ENCODE measurements around the gene CDK9. TPM values are rescaled to one million over a fixed set of nuclear protein-coding genes. Genes with fewer than 3 reads are reported as not detected.

CDK9 gene
- total RNA-seq, 3 donors from 2014 or later = 60.0 to 70.4 (median 63.9) TPM

- Histone ChIP-seq H3K4me1 (no peaks in the 10 kb centered on the region), H3K9me3 (no peaks in the 10 kb centered on the region), H3K4me3 (peak overlapping the region in 1 of 3 donors; percentile 37), H3K27ac (peak overlapping the region in 1 of 2 donors; percentile 84), H3K36me3 (no peaks in the 10 kb centered on the region), H3K27me3 (no peaks in the 10 kb centered on the region)
- TF ChIP-seq POLR2A (IDR thresholded peaks at IDR 0.05) (no peak), CTCF (IDR thresholded peaks at IDR 0.05) (no peak), POLR2AphosphoS5 (IDR thresholded peaks at IDR 0.05) (no peak)
- intact Hi-C loops (cut with DNase I; ENCODE audit: low total_unique reads) = no loop called here
- DNase-seq (ENCODE audit: low spot score in 2 of 2) = no peak
Observed at GRCh38 chr9:127761491-127761956, 24.3 kb upstream of the CDK9 start.

DNA sequence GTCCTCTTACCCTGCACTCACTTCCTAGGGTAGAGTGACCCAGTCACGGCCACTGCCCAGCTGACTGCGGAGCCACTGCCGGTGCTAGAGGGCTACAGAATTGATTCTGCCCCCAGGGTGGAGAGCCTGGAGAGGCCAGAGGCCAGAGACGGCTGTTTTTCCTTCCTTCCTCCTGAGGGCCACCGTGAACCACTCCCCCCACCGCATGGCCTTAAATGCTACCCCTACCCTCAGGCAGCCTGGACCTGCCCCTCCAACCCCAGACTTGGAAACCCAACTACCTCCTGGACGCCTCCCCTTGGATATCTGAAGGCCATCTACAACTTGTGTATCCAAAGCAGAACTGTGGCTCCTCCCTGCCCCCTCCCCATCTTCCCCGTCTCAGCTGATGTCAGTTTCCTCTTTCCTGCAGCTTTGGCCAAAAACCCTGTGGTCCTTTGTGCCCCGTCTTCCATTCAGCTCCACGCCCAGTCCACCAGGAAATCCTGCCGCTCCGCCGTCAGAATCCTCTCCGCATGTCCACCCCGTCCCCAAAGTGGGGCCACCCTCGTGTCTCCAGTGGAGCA lies 23.6 kb upstream of the CDK9 start:
- intact Hi-C loops (cut with DNase I; ENCODE audit: low total_unique reads) = no loop called here
- TF ChIP-seq CTCF (IDR thresholded peaks at IDR 0.05) (no peak), POLR2AphosphoS5 (IDR thresholded peaks at IDR 0.05) (peak in 1 of 3 donors; percentile 21), POLR2A (IDR thresholded peaks at IDR 0.05) (no peak)
- no peak for DNase-seq (ENCODE audit: low spot score in 2 of 2)
- peak overlapping the region in 1 of 3 donors; percentile 37 for H3K4me3 ChIP-seq
- no peaks in the 10 kb centered on the region for H3K9me3 ChIP-seq
- H3K27me3 ChIP-seq = no peaks in the 10 kb centered on the region
- no peaks in the 10 kb centered on the region for H3K4me1 ChIP-seq
- peak overlapping the region in 1 of 2 donors; percentile 84 for H3K27ac ChIP-seq
- no peaks in the 10 kb centered on the region for H3K36me3 ChIP-seq

GRCh38 chr9:127763918-127764384 lies 21.9 kb upstream of the CDK9 start:
- DNase-seq (ENCODE audit: low spot score in 2 of 2) = no peak
- H3K27me3 ChIP-seq = no peaks in the 10 kb centered on the region
- TF ChIP-seq POLR2AphosphoS5 (IDR thresholded peaks at IDR 0.05) (peak in 2 of 3 donors; percentile 73 to 84), POLR2A (IDR thresholded peaks at IDR 0.05) (no peak), CTCF (IDR thresholded peaks at IDR 0.05) (peak in 1 of 3 donors; percentile 16)
- no peaks in the 10 kb centered on the region for H3K9me3 ChIP-seq
- no peaks in the 10 kb centered on the region for H3K4me1 ChIP-seq
- no peaks in the 10 kb centered on the region for H3K36me3 ChIP-seq
- intact Hi-C loops (cut with DNase I; ENCODE audit: low total_unique reads) = no loop called here
- H3K27ac ChIP-seq = peak overlapping the region; percentile 17 to 84
- no peak overlapping the region for H3K4me3 ChIP-seq

DNA sequence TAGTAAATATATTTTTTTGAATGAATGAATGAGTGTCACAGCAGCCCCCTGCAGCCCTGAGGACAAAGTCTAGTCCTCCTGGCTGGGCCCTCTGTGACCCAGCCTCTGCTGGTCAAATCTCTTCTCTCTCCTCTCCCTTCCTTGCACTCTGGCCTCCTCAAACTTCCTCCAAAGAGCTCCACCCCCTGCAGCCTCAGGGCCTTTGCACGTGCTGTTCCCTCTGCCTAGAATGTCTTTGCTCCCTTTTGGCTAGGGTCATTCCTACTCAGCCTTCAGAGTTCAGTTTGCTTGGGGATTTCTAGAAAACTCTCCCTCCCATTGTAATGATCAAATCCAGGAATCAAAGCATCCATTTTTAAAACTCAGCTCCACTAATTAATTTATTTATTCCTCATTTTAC lies 20.4 kb upstream of the CDK9 start:
- H3K9me3 ChIP-seq = no peaks in the 10 kb centered on the region
- DNase-seq (ENCODE audit: low spot score in 2 of 2) = no peak
- TF ChIP-seq POLR2AphosphoS5 (IDR thresholded peaks at IDR 0.05) (no peak), POLR2A (IDR thresholded peaks at IDR 0.05) (no peak), CTCF (IDR thresholded peaks at IDR 0.05) (no peak)
- no peak overlapping the region for H3K4me3 ChIP-seq
- H3K27ac ChIP-seq = no peak overlapping the region
- H3K36me3 ChIP-seq = no peaks in the 10 kb centered on the region
- no peaks in the 10 kb centered on the region for H3K4me1 ChIP-seq
- H3K27me3 ChIP-seq = no peaks in the 10 kb centered on the region
- intact Hi-C loops (cut with DNase I; ENCODE audit: low total_unique reads) = no loop called here

DNA sequence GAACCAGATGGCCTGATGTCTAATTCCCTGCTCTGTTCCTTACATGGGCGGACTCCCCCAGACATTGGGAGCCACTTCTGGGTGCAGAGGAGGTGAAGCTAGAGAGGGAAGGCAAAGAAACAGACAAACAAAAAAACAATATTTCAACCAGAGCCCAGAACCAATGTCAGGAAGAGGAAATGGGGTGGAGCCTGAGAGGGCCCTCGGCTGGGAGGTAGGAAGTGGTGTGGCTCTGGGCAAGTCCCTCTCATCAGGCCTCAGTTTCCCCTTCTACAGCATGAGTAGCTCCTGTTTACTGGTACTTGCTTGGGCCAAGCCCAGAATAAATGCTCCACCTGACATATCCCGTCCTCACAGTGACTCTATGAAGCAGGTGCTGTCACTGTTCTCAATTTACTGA lies 18.4 kb upstream of the CDK9 start:
- no peaks in the 10 kb centered on the region for H3K9me3 ChIP-seq
- peak overlapping the region in 2 of 3 donors; percentile 9 to 46 for H3K4me3 ChIP-seq
- H3K36me3 ChIP-seq = no peaks in the 10 kb centered on the region
- intact Hi-C loops (cut with DNase I; ENCODE audit: low total_unique reads) = no loop called here
- peak overlapping the region; percentile 36 to 72 for H3K27ac ChIP-seq
- H3K27me3 ChIP-seq = no peaks in the 10 kb centered on the region
- H3K4me1 ChIP-seq = no peaks in the 10 kb centered on the region
- no peak for DNase-seq (ENCODE audit: low spot score in 2 of 2)
- TF ChIP-seq POLR2AphosphoS5 (IDR thresholded peaks at IDR 0.05) = no peak
- no peak for TF ChIP-seq POLR2A (IDR thresholded peaks at IDR 0.05)
- TF ChIP-seq CTCF (IDR thresholded peaks at IDR 0.05) = no peak

All from breast epithelium (tissue), 4 donors.